ENCODE data around the gene PLGRKT.
"Not testable (repeated sequence)": the region's sequence is repeated elsewhere in the genome, so short reads cannot be mapped to it uniquely, and the experiment has no call there.

The PLGRKT gene

DNA sequence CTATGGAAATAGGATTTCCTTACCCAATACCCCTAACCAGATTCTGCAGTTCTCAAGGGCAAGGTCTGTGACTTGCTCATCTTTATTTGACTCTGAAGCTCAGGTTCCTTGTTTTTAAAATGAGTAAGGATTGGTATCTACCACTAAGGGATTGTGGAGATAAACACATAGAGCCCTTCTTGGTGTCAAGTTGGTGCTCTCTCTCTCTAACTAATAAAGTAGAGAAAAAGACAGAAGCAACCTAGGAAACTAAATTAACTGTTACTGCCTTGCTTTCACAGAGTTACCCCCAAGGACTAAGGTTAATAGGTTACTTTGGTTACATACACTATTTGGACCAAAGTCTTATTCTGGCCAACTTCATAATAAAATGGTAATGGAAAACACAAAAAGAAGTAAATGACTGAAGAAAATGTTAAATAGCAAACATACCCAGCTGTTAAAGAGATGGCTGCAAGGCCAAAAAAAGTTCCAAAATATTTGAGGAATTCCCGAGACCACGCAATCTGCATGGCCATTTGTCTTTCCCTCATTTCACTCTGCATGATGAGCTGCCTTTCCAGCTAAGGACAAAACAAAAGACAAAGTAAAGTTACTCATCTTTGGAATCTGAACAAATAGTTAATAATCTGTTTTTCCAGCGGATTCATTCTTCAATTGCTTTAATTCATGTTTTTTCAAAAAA, 76.3 kb downstream of the PLGRKT start:
- H3K27ac Mint-ChIP-seq: no peak overlapping the region

DNA sequence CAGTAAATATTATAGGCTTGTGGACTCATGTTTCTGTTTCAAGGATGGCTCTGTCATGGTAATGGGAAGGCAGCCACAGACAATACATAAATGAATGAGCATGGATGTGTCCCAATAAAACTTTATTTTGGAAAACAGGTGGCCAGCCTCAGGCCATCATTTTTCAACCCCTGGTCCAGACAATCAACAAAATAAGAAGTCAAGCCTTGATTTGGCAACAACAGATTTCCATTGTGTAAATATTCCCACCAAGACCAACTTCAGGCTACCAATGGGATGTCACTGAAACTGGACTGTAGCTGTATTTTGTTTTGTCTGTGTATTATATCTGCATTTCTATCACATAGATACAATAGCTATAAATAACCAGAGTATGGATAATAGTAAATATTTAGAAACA, 77.4 kb downstream of the PLGRKT start:
- H3K4me1 Mint-ChIP-seq (ENCODE audit: low read depth): no peaks in the 10 kb centered on the region

More for the DNA sequence above, 76.3 kb downstream of the PLGRKT start:
- Mint-ChIP-seq H3K36me3 (ENCODE audit: low read depth) (peaks cover 20% of the 10 kb centered on the region), H3K4me1 (ENCODE audit: low read depth) (no peaks in the 10 kb centered on the region), H3K27me3 (no peaks in the 10 kb centered on the region), H3K9me3 (no peaks in the 10 kb centered on the region), H3K4me3 (no peak overlapping the region)
- intact Hi-C loops (cut with micrococcal nuclease): no loop called here

DNA sequence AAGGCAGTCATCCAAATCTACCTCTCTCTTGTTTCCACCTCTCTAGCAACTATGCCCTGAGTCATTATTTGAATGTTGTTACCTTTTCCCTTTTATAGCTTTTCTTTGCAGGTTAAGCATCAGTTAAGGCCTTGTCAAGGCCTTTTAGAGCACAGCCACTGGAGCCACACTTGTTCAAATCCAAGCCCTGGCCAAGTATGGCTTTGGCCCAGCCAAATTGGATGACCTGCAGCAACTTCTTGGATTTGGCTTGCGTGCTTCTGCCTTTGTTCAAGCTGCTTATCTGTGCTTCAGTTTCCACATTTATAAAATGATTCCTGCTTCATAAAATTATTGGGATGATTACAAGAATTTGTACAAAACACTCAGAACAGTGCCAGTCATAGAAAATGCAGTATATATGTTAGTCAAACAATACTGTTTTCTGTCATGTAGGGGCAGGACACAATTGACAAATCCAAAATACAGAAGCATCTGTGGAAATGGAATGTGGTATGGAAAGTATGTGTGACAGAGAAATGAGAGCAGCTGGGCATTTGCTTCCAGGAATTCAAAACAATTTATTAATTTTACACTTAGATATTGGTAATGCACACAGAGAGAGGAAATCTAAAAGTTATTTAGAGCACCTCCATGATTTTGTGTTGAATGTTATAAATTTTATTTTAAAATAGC, 80.2 kb downstream of the PLGRKT start:
- no peaks in the 10 kb centered on the region for H3K27me3 Mint-ChIP-seq
- H3K4me1 Mint-ChIP-seq (ENCODE audit: low read depth): no peaks in the 10 kb centered on the region
- no peak overlapping the region for H3K27ac Mint-ChIP-seq
- no peak overlapping the region for H3K4me3 Mint-ChIP-seq
- H3K9me3 Mint-ChIP-seq: no peaks in the 10 kb centered on the region
- intact Hi-C loops (cut with micrococcal nuclease): no loop called here
- H3K36me3 Mint-ChIP-seq (ENCODE audit: low read depth): peaks cover 22% of the 10 kb centered on the region

More for the DNA sequence above, 77.4 kb downstream of the PLGRKT start:
- no peaks in the 10 kb centered on the region for H3K27me3 Mint-ChIP-seq
- H3K4me3 Mint-ChIP-seq: no peak overlapping the region
- no peak overlapping the region for H3K27ac Mint-ChIP-seq
- no peaks in the 10 kb centered on the region for H3K9me3 Mint-ChIP-seq
- intact Hi-C loops (cut with micrococcal nuclease): no loop called here
- peaks cover 22% of the 10 kb centered on the region for H3K36me3 Mint-ChIP-seq (ENCODE audit: low read depth)

DNA sequence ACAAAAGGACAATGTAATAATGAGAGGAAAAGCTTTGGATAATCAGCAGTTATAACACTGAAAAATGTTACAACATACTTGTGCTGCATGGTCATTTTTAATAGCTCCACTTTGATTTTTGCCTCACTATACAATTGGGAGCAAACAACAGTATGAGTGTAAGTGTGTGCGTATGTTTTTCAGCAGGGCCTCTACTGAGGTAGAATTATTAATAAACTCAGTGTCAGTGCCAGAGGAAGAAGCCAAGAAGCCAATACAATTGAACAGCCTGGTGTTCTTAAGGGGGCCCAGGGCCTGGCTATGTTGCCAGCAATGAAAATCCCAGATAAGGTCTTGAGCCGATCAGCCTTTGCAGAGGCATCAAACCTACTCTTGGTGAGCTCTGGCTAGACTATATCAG, 81.9 kb downstream of the PLGRKT start:
- intact Hi-C loops (cut with micrococcal nuclease): no loop called here
- H3K9me3 Mint-ChIP-seq: peaks cover 9% of the 10 kb centered on the region
- H3K36me3 Mint-ChIP-seq (ENCODE audit: low read depth): peaks cover 22% of the 10 kb centered on the region
- no peak overlapping the region for H3K4me3 Mint-ChIP-seq
- H3K27ac Mint-ChIP-seq: no peak overlapping the region
- no peaks in the 10 kb centered on the region for H3K4me1 Mint-ChIP-seq (ENCODE audit: low read depth)
- H3K27me3 Mint-ChIP-seq: no peaks in the 10 kb centered on the region

DNA sequence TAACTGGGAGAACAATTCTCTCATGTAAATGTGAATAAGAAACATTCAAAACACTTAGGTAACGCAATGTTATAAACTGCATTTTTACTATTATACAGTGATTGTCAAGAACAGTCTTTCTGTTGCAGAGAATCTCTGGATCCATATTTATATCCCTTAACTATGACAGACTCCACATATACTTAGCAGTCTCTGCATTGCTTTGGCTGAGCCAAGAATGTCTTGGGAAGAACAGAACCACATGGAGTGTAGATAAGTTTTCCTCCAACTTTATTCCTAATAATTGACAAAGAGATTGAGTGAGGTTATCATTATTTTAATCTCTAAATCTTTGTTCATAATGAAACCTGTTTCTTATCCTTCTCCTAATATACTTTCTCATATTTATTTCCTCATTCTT, 82.5 kb downstream of the PLGRKT start:
- intact Hi-C loops (cut with micrococcal nuclease): no loop called here
- Mint-ChIP-seq H3K4me3 (no peak overlapping the region), H3K27me3 (no peaks in the 10 kb centered on the region), H3K9me3 (peaks cover 14% of the 10 kb centered on the region), H3K27ac (no peak overlapping the region), H3K4me1 (ENCODE audit: low read depth) (no peaks in the 10 kb centered on the region), H3K36me3 (ENCODE audit: low read depth) (peaks cover 22% of the 10 kb centered on the region)

- peaks cover 22% of the 10 kb centered on the region for H3K36me3 Mint-ChIP-seq (ENCODE audit: low read depth)
- H3K27ac Mint-ChIP-seq: no peak overlapping the region
- H3K9me3 Mint-ChIP-seq: peaks cover 25% of the 10 kb centered on the region
- no peaks in the 10 kb centered on the region for H3K4me1 Mint-ChIP-seq (ENCODE audit: low read depth)
- no peaks in the 10 kb centered on the region for H3K27me3 Mint-ChIP-seq
- H3K4me3 Mint-ChIP-seq: no peak overlapping the region
- intact Hi-C loops (cut with micrococcal nuclease): no loop called here
Observed at GRCh38 chr9:5354184-5354583, 83.5 kb downstream of the PLGRKT start.

DNA sequence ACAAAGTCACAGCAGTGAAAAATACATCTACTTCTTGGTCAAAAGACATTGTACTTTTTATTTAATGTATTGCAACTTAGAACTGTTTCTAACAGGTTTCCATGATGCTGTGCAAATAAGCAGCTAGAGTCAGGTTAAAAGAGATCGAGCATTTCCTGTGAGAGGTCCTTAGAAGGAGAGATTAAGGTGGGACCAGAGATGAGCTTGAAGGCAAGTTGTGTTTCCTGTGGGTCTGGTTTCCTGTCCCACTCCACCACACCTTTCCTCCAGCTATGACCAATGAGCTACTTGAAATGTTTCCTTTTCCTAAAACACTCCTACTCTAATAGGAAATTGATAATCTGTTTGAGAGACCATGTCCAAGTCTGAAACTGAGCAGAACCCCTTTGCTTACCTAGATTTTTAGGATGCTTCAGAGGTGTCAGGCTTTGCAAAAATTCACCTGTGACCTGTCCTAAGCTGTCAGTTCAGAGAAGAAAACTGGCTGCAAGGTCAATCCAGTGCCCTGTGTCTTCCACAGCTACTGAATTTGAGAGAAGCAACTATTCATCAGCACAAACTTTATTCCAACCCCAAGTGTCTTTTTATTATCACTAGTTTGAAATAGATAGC, 85.0 kb downstream of the PLGRKT start:
- Mint-ChIP-seq H3K4me1 (ENCODE audit: low read depth) (no peaks in the 10 kb centered on the region), H3K36me3 (ENCODE audit: low read depth) (peaks cover 15% of the 10 kb centered on the region), H3K27ac (no peak overlapping the region), H3K4me3 (no peak overlapping the region), H3K27me3 (no peaks in the 10 kb centered on the region), H3K9me3 (peaks cover 30% of the 10 kb centered on the region)
- intact Hi-C loops (cut with micrococcal nuclease): no loop called here

GRCh38 chr9:5338992-5339981, 98.4 kb downstream of the PLGRKT start, which contains the start of gene RLN1:
TSS of gene RLN1 (minus strand) at chr9:5339876. CDS start at chr9:5339746, 130 bp downstream.
- intact Hi-C loops (cut with micrococcal nuclease); H3K4me1 Mint-ChIP-seq (ENCODE audit: low read depth); H3K27me3 Mint-ChIP-seq; H3K36me3 Mint-ChIP-seq (ENCODE audit: low read depth); H3K27ac Mint-ChIP-seq; H3K9me3 Mint-ChIP-seq: not testable (repeated sequence)
- H3K4me3 Mint-ChIP-seq: peak within 1 kb of the TSS; percentile 6

DNA sequence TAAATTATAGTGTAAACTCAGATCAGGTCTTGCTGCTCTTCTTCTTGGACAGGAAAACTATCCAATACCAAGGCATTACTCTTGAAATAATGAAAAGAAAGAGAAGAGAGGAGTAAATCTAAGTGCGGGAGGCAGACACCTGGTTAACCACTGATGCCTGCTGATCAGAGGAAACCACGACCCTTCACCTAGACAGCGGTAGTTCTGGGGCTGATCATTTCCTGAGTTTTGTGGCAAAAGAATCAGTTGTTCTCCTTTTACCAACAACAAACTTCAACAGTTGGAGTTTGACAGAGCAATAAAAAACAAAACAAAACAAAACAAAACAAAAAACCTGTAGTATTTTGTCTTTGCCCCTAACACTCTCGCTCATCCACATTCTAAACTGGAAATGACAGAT, 101.0 kb downstream of the PLGRKT start:
- H3K27ac Mint-ChIP-seq: no peak overlapping the region
- intact Hi-C loops (cut with micrococcal nuclease): no loop called here
- H3K4me3 Mint-ChIP-seq: no peak overlapping the region
- H3K4me1 Mint-ChIP-seq (ENCODE audit: low read depth): no peaks in the 10 kb centered on the region
- H3K9me3 Mint-ChIP-seq: no peaks in the 10 kb centered on the region
- peaks cover 7% of the 10 kb centered on the region for H3K27me3 Mint-ChIP-seq
- no peaks in the 10 kb centered on the region for H3K36me3 Mint-ChIP-seq (ENCODE audit: low read depth)

DNA sequence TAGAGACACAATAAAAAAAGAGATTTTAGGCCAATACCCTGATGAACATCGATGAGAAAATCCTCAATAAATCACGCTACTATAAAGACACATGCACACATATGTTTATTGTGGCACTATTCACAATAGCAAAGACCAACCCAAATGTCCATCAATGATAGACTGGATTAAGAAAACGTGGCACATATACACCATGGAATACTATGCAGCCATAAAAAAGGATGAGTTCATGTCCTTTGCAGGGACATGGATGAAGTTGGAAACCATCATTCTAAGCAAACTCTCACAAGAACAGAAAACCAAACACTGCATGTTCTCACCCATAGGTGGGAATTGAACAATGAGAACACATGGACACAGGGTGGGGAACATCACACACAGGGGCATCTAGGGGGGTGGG, 106.4 kb downstream of the PLGRKT start:
- intact Hi-C loops (cut with micrococcal nuclease); H3K9me3 Mint-ChIP-seq; H3K27me3 Mint-ChIP-seq; H3K36me3 Mint-ChIP-seq (ENCODE audit: low read depth); H3K27ac Mint-ChIP-seq; H3K4me1 Mint-ChIP-seq (ENCODE audit: low read depth); H3K4me3 Mint-ChIP-seq: not testable (repeated sequence)

- Mint-ChIP-seq H3K9me3 (no peaks in the 10 kb centered on the region), H3K4me3 (no peak overlapping the region), H3K27ac (no peak overlapping the region), H3K4me1 (ENCODE audit: low read depth) (peaks cover 3% of the 10 kb centered on the region), H3K36me3 (ENCODE audit: low read depth) (no peaks in the 10 kb centered on the region), H3K27me3 (no peaks in the 10 kb centered on the region)
- intact Hi-C loops (cut with micrococcal nuclease): no loop called here
Observed at GRCh38 chr9:5326893-5327548, 110.7 kb downstream of the PLGRKT start.

DNA sequence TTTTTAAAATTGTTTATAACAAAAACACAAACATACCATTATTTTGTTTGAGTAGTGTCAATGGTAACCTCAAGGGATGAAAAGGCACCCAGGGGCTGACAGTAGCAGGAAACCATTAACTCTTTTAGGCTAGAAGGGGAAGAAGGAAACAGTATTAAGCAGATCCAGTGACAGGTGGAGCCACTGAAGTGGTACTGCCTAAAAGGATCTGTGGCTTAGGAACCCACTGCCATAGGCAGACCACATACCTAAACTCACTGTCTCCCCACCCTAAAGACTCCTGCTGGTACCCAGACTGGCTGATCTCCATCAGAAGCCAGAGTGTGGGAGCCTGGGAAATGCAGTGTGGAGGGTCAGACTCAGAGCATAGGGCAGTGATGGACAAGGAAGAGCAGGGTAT, 111.5 kb downstream of the PLGRKT start:
- no peaks in the 10 kb centered on the region for H3K9me3 Mint-ChIP-seq
- peaks cover 12% of the 10 kb centered on the region for H3K4me1 Mint-ChIP-seq (ENCODE audit: low read depth)
- H3K36me3 Mint-ChIP-seq (ENCODE audit: low read depth): no peaks in the 10 kb centered on the region
- intact Hi-C loops (cut with micrococcal nuclease): no loop called here
- no peak overlapping the region for H3K4me3 Mint-ChIP-seq
- H3K27me3 Mint-ChIP-seq: no peaks in the 10 kb centered on the region
- H3K27ac Mint-ChIP-seq: no peak overlapping the region

DNA sequence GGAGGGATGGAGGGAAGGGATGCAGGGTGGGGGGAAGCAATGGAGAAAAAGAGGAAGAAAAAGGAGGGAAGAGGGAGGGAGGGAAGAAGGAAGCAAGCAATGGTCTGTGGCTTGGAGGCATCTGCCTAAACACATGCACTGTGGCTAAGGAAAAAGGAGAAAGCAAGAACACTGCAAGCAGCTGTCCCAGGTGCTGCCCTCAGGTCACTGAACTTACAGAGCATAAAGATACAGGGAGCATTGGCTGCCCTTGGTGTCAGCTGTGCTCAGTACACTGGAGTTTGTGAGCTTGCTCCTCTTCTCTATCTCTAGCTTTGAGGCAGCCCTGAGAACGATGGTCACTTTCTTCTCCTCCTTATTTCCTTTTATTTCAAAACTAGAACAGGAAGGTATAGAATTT, 116.1 kb downstream of the PLGRKT start:
- intact Hi-C loops (cut with micrococcal nuclease); H3K36me3 Mint-ChIP-seq (ENCODE audit: low read depth); H3K4me3 Mint-ChIP-seq; H3K9me3 Mint-ChIP-seq; H3K27me3 Mint-ChIP-seq; H3K27ac Mint-ChIP-seq: not testable (repeated sequence)
- peaks cover 19% of the 10 kb centered on the region for H3K4me1 Mint-ChIP-seq (ENCODE audit: low read depth)
